KG1 (cell line): Measurements from ENCODE around the gene IWS1.
"Not testable (repeated sequence)": the region's sequence is repeated elsewhere in the genome, so short reads cannot be mapped to it uniquely, and the experiment has no call there.

ENCODE experiments used
- DNase-seq: peaks from one replicate; lab custom pipeline; 2025; lab: John Stamatoyannopoulos, UW

The IWS1 gene

GRCh38 chr2:127527001-127527804 lies 914 bp upstream of the IWS1 start:
- no peak for DNase-seq

GRCh38 chr2:127525691-127526131 lies 578 bp downstream of the IWS1 start:
- no peak for DNase-seq

DNA sequence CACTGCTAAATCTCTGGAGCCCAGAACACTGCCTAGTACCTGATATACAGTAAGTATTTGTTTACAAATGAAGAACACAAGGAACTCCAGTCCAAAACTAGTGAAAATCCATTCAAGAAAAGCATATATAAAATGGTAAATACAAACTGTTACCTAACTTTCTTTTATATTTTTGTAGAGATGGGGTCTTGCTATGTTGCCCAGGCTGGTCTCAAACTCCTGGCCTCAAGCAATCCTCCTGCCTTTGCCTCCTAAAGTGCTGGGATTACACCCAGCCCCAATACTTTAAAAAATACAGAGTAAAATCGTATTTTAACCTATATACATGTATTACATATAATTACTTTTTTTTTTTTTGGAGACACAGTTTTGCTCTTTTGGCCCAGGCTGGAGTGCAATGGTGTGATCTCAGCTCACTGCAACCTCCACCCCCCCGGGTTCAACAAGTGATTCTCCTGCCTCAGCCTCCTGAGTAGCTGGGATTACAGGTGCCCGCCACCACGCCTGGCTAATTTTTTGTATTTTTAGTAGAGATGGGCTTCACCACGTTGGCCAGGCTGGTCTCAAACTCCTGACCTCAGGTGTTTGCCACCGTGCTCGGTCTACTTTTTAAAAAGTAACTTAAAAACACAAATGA lies 2.0 kb downstream of the IWS1 start:
- DNase-seq = not testable (repeated sequence)

DNA sequence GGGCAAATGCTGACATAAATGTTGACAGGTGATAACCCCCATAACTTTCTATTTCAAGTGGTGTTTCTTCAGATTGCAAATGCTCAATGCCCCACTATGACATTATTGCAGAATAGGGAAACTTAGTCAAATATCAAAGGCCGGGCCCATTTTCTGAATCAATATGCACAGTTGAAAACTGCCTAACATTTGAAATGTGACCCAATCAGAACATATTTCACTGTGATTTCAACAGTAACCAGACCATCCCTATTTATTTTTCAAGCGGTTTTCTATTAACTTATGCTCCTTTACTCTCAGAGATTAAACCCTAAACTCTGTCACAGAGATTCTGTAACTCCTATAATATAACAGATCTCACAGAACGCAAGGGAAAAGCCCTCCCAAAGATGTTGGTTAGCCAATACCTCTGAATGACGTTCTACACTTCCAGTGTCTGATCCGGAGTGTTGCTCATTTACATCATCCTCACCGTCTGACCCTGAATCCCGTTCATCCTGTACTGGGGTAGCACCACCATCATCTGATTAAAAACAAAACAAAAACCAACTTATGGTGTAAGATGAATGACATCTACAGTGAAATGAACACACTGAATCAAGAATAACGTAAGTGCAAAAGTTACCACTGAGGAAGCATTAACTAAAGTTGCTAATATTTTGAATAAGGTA lies 2.9 kb downstream of the IWS1 start:
- no peak for DNase-seq

DNA sequence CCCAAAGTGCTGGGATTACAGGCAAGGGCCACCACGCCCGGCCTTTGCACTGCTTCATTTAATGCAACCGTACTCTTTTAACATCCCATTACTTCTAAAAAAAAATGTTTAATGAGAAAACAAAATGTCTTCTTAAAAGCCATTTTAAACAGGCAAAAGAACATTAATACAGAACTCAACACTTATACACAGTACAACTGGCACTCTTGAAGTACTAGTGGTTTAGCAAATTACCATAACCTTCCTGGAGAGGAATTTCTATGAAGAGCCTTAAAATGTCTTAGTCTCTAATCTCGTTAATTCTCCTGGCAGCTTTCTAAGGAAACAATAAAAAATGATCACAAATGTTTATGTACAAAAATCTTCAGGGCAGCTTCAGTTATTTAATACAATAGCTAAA lies 5.9 kb downstream of the IWS1 start:
- no peak for DNase-seq

- no peak for DNase-seq
Measured at GRCh38 chr2:127517465-127517864, 8.8 kb downstream of the IWS1 start.

- DNase-seq = no peak
Measured at GRCh38 chr2:127516041-127516762, 10.1 kb downstream of the IWS1 start.

- DNase-seq = no peak
Measured at GRCh38 chr2:127515383-127515915, 10.8 kb downstream of the IWS1 start.

DNA sequence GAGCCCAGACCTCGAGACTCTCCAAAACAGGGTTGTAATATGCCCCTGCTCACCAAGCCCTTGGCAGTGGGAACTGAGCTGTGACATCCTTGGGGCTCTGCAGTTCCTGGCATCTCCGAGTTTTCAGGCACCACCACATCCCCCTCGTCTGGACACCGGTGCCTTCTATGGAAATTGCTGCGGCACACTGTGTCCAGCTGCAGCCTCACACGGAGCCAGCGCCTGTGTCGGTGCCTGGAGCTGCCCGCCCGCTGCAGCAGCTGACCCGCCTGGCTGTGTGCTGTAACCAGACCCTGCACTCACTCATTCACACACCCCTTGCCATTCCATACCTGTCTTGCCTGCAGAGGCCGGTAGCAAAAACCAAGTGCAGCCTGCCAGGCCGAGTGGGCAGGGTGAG lies 11.8 kb downstream of the IWS1 start:
- no peak for DNase-seq

DNA sequence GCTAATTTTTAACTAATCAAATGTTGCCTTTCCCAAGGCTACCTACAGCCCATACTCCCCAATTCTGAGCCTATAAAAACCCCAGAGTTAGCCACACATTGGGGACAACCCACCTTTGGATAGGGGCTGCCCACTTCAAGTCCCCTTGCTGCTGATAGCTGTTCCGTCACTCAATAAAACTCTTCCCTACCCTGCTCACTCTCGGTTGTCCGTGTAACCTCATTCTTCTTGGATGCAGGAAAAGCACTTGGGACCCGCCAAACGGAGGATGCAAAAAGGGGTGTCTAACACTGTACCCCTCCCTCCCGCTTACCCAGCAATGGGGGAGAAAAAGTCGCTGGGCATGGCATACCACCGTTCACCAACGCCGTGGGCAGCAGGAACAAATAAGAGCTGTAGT lies 12.2 kb downstream of the IWS1 start:
- DNase-seq = no peak

DNA sequence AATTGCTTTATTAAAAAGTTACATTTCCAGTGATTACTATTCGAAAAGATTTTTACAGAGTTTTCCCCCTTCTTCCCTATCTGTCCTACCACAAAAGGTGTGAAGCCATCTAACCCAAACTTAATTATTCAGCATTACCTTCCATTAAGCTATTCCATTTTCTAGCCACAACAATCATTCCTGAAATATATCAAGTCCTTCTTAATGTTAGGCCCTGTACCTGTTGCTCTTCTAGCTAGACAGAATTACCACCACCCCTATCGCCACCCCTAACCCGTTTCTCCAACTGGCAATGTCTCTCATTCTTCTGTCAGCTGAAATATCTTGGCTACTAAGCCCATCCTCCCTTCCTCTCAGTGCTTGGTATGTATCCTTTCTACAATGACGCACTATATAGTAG lies 13.9 kb downstream of the IWS1 start:
- no peak for DNase-seq

- no peak for DNase-seq
Measured at GRCh38 chr2:127511917-127512316, 14.4 kb downstream of the IWS1 start.

DNA sequence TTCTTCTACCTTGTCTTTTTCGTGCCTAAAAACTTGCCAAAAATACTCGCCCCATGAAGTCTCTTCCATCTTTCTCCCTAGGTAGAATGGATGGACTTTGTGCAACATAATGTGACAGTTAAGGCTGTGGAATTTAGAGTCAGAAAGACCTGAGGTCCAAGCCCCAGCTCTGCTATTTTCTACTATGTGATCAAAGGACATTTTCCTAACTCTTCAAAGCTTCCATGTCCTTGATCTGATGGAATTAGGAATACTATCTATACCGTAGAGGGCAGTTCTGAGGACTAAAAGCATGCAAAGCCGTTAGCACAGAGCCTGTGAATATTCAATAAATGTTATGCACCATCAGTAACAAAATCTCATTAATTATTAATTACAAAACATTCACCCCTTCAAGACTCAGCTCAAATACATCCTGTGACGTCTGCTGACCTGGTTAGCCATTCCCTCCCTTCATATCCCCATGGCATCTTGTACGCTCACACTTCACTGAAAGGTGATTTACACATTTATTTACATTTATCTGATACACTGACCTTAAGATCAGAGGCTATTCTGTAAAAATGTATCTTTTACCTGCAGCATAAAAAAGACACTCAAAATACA lies 15.1 kb downstream of the IWS1 start:
- DNase-seq = no peak

- no peak for DNase-seq
Measured at GRCh38 chr2:127510073-127510472, 16.2 kb downstream of the IWS1 start.

- DNase-seq = no peak
Measured at GRCh38 chr2:127508631-127509034, 17.7 kb downstream of the IWS1 start.

- no peak for DNase-seq
Measured at GRCh38 chr2:127508023-127508630, 18.2 kb downstream of the IWS1 start.

DNA sequence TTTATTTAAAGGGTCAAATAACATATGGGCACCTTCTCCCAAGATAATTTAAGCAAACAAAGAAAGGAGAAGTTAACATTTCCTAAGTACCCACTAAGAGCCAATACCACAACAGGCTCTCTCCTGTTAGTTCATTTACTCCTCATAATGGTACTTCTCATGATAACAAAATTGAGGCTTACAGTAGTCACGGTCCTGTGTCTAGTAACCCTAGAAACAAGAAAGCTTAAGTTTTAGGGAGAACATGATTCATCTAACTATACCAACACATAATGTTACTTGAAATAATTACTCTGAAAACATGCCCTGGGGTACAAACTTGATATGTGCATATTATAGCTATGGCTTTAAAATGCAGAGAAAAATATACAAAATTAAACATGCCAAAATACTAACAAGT lies 19.8 kb downstream of the IWS1 start:
- DNase-seq = no peak

DNA sequence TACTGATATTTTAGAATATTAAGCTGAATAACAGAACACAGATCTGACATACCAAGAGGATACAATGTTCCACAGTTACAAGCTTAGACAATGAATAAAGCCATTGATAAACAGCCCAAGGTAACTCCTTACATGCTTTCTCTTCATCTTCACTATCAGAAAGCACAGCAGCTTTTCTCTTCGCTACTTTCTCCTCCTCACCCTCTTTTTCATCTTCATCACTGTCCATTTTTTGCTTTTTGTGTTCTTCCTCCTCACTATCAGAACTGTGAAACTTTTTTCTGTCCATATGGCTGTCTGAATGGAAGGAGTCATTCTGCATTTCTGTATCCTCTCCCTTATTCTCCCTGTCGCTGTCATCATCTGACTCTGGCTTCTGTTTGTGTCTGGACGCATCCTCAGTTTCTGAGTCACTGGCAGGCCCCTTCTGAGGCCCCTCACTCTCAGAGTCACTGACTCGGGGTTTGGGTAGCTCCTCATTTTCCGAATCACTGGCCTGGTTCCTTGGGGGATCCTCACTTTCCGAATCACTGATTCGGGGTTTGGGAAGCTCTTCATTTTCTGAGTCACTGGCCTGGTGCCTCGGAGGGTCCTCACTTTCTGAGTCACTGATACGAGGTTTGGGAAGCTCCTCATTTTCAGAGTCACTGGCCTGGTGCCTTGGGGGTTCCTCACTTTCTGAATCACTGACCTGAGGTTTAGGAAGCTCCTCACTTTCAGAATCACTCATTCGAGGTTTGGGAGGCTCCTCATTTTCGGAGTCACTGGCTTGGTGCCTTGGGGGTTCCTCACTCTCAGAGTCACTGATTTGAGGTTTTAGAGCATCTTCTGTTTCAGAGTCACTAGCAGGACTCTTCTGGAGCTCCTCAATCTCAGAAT lies 21.5 kb downstream of the IWS1 start:
- DNase-seq = no peak

DNA sequence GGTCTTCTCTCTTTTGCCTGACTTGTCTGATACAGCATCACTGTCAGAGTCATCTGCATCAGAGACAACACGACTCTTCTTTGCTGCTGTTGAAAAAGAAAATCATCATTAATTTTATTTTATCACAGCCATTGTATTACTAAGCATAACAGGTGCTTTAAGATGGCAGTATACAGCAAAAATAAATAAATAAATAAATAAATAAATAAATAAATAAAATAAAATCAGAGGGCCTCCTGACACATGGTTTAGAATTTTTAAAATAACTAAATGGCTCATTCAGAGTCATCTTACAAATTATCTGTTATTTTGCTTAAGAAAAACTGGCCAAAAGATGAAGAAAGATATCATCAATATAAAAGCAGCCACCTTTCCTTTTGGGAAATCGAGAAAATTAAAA lies 22.8 kb downstream of the IWS1 start:
- DNase-seq = no peak

DNA sequence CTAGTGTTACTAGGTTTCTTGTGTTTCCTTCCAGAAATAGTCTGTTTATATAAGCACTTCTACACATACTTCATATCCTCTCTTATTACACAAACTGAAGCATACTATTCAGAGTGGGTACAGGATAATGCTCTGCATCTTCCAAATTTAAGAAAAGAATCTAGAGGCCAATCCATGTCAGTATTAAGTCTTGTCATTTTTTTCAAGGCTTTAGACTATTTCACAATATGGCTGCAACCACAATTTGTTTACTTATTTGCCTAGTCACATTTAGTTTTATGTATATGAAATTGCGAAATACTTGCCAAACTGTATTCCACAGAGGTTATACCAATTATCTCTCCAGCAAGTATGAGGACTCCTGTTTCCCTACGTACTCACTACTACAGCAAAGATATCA lies 27.9 kb downstream of the IWS1 start:
- no peak for DNase-seq
